Panc1 (cell line): Measurements from ENCODE around the gene PRKCA. TPM values are rescaled to one million over a fixed set of nuclear protein-coding genes. Genes with fewer than 3 reads are reported as not detected.

ENCODE experiments used
- ATAC-seq: fragments of 200-7000 bp; cut with Tn5 transposase; 2 replicates; pipeline ENCODE4 v1.9.1; 2020; ENCODE audit warnings: mild to moderate bottlenecking, moderate library complexity
- BruUV-seq: library from RNA; stranded (reverse); fragments of 400-500 nt; replicated peaks from 2 replicates; lab custom pipeline; 2021; lab: Mats Ljungman, UMichigan
- CTCF ChIA-PET: fragments of 300-600 bp; sonication (Branson Sonifier 250); formaldehyde crosslinking; loops from one replicate; lab custom pipeline; 2022; ENCODE audit warnings: antibody characterized with exemption; lab: Charles Lee
- POLR2A ChIA-PET: fragments of 300-600 bp; sonication (Branson Sonifier 250); formaldehyde crosslinking; loops from one replicate; lab custom pipeline; 2022; ENCODE audit warnings: antibody characterized with exemption; lab: Charles Lee
- DNase-seq: peaks from one replicate; pipeline ENCODE4 v3.0.0-alpha.2; 2010; ENCODE audit warnings: low read depth, low spot score
- H3K27ac ChIP-seq: 2 replicates; pipeline ENCODE4 v1.5.1; 2011; ENCODE audit warnings: mild to moderate bottlenecking, low read length, inconsistent platforms
- H3K27me3 ChIP-seq: fragments of 200-500 bp; sonication (Bioruptor generic); 2 replicates; pipeline ENCODE4 v1.6.0; 2014; ENCODE audit warnings: low read length, inconsistent platforms; ENCODE audit not compliant: control insufficient read depth, insufficient read depth
- H3K36me3 ChIP-seq: fragments of 200-500 bp; sonication (Bioruptor generic); 2 replicates; pipeline ENCODE4 v1.5.1; 2014; ENCODE audit warnings: inconsistent platforms, mild to moderate bottlenecking, low read length, moderate library complexity; ENCODE audit not compliant: control insufficient read depth, insufficient read depth
- H3K4me1 ChIP-seq: 2 replicates; pipeline ENCODE4 v1.5.1; 2011; ENCODE audit warnings: inconsistent platforms, mild to moderate bottlenecking, low read length, moderate library complexity; ENCODE audit not compliant: control insufficient read depth, insufficient read depth
- H3K4me3 ChIP-seq, 2 experiments: 2 replicates each; pipeline ENCODE4 v1.5.1; 2011 to 2012; ENCODE audit warnings: low read depth in 2 of 2, low read length in 2 of 2, mild to moderate bottlenecking in 2 of 2, inconsistent platforms in 1 of 2, moderate library complexity in 1 of 2
- H3K9me3 ChIP-seq: fragments of 200-500 bp; sonication (Bioruptor generic); 2 replicates; pipeline ENCODE4 v1.5.1; 2014; ENCODE audit warnings: low read depth, mild to moderate bottlenecking, inconsistent platforms, low read length, moderate library complexity; ENCODE audit not compliant: control insufficient read depth, insufficient read depth
- POLR2AphosphoS5 ChIP-seq: IDR thresholded peaks from 2 replicates; pipeline ENCODE4 v1.6.1; 2012; ENCODE audit warnings: mild to moderate bottlenecking, low read depth, low read length, moderate library complexity
- REST ChIP-seq, 2 experiments: IDR thresholded peaks; 2 replicates each; pipeline ENCODE4 v1.6.1; 2011 to 2012; ENCODE audit warnings: low read depth in 2 of 2, control low read depth in 1 of 2, low read length in 1 of 2, mild to moderate bottlenecking in 1 of 2, moderate library complexity in 1 of 2; ENCODE audit not compliant: insufficient read depth in 1 of 2
- SIN3A ChIP-seq: IDR thresholded peaks from 2 replicates; pipeline ENCODE4 v1.6.1; 2012; ENCODE audit warnings: low read depth, mild to moderate bottlenecking, low read length, moderate library complexity, borderline replicate concordance; ENCODE audit not compliant: insufficient read depth
- in situ Hi-C: cut with HindIII; loops from 2 replicates; pipeline ENCODE4 v1.10.0; 2016; ENCODE audit warnings: low sequenced_read_pairs, low pct_unique_long_range_greater_than_20kb
- intact Hi-C: fragments of 100-400 bp; cut with micrococcal nuclease; formaldehyde crosslinking; loops from one replicate; pipeline ENCODE4 v1.10.0; 2022; ENCODE audit not compliant: unreplicated experiment
- total RNA-seq: library from RNA; stranded (reverse); gene quantifications from one replicate; pipeline ENCODE4 v1.2.1, GENCODE V29; 2021; ENCODE audit not compliant: unreplicated experiment

Gene PRKCA
- total RNA-seq, 1 experiment from 2014 or later = 53.0 TPM

GRCh38 chr17:66676421-66676820, 374.0 kb downstream of the PRKCA start:
- H3K27ac ChIP-seq = peak overlapping the region; percentile 61; the same call in 1 of the 2 replicates
- H3K4me1 ChIP-seq = peaks cover 14% of the 10 kb centered on the region
- no peak overlapping the region for H3K4me3 ChIP-seq
- no peaks in the 10 kb centered on the region for H3K27me3 ChIP-seq
- CTCF ChIA-PET = no interaction called here
- DNase-seq (no peak), ATAC-seq (peak; percentile 82)
- intact Hi-C loops (no loop called here), in situ Hi-C loops (no loop called here)
- no TSS peak for BruUV-seq
- no peaks in the 10 kb centered on the region for H3K36me3 ChIP-seq
- POLR2A ChIA-PET = interaction anchor here (0.5 to 1.0 kb wide), 3 partner anchors 15 to 1617 kb away, joined by 3 to 4 read pairs (median 3); no protein-coding TSS in a partner anchor
- H3K9me3 ChIP-seq = no peaks in the 10 kb centered on the region
- TF ChIP-seq POLR2AphosphoS5 = no peak

GRCh38 chr17:66677201-66677981, 375.0 kb downstream of the PRKCA start:
- ChIA-PET CTCF (no interaction called here), POLR2A (no interaction called here)
- Histone ChIP-seq H3K27ac (peak overlapping the region; percentile 12; the same call in 1 of the 2 replicates), H3K27me3 (no peaks in the 10 kb centered on the region), H3K9me3 (no peaks in the 10 kb centered on the region), H3K4me1 (peaks cover 14% of the 10 kb centered on the region), H3K4me3 (no peak overlapping the region), H3K36me3 (no peaks in the 10 kb centered on the region)
- no peak for DNase-seq
- in situ Hi-C loops = no loop called here
- intact Hi-C loops = no loop called here
- BruUV-seq = no TSS peak
- no peak for ATAC-seq
- TF ChIP-seq REST (IDR thresholded peaks at IDR 0.05; ENCODE audit: insufficient read depth in 1 of 2, low read depth in 2 of 2, low read length in 1 of 2) = no peak
- no peak for TF ChIP-seq SIN3A
- no peak for TF ChIP-seq POLR2AphosphoS5

- intact Hi-C loops = no loop called here
Measured at GRCh38 chr17:66678061-66678460, 375.6 kb downstream of the PRKCA start.

More at GRCh38 chr17:66678061-66678460, 375.6 kb downstream of the PRKCA start:
- no peak for DNase-seq
- in situ Hi-C loops = no loop called here
- ATAC-seq = no peak
- H3K4me3 ChIP-seq = no peak overlapping the region
- H3K27ac ChIP-seq = no peak overlapping the region
- ChIA-PET CTCF (no interaction called here), POLR2A (no interaction called here)
- no peaks in the 10 kb centered on the region for H3K36me3 ChIP-seq
- H3K9me3 ChIP-seq = no peaks in the 10 kb centered on the region
- H3K4me1 ChIP-seq = peaks cover 14% of the 10 kb centered on the region
- no peaks in the 10 kb centered on the region for H3K27me3 ChIP-seq
- no TSS peak for BruUV-seq
- no peak for TF ChIP-seq POLR2AphosphoS5
